Measurements from ENCODE around the gene SLC7A14.

The SLC7A14 gene

DNA sequence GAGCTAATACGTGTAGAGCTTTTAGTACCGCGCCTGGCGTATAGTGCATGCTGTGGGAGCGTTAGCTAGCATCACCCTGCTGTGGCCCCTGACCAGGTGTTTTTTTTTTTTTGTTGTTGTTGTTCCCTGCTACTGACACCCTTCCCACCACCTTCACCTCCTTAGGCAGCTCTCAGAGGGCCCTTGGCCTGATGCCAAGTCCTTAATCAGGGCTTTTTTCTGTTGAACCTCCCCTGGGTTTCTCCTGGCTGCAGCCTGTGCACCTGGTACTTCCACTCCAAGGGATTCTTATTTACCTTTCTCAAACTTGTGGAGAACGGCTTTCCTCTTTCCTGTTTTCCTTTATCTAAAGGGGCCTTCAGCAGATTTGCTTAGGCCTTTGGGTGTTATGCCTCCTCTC, 53.3 kb downstream of the SLC7A14 start:
- no peak for DNase-seq

DNA sequence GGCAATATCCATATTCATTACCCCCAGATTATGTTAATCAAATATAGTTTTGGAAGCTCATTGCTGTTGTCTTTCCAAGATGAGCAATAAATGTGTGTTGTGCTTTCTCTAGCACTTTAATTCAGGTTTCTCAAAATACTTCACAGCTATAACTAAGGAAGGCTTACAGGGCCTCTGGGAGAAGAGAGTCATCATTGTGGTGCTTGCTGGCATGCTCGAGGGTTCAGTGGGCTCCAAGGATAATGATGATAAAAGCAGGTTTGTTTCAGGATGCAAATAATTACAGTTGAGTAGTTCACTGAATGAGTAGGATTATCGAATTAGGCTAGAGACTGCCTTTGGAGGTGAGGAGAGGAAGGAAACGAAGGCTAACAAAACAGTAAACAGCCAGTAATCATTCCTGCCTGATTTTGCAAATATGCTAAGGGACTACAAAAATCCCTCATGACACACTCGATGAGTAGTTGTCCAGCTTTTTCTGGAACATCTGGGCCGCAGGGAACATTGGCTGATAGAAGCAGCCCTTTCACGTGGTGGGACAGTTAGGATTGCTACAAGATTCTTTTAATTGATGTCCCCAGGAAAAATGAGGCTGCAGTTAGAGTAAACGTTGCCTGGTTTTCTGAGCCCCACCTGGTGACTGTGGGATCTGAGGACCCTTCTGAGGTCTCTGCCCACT, 54.1 kb downstream of the SLC7A14 start:
- DNase-seq, result no peak

DNA sequence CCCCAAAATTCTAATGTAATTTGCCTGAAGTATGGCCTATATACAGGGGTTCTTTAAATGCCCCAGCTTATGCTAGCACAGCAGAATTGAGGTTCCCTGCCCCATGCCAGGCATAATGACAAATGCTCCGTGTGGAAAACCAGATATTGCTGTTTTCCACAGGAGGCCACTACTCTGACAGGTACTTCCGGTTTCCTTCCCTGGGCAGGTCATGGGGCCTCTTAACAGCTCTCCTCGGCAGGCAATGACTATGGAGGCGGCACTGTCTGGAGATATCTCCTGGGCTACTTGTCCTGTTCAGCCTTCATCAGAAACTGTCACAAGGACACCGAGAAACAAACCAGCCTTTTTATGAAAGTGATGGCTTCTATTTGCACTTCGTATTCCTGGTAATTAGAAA, 54.8 kb downstream of the SLC7A14 start:
- DNase-seq, result no peak

DNA sequence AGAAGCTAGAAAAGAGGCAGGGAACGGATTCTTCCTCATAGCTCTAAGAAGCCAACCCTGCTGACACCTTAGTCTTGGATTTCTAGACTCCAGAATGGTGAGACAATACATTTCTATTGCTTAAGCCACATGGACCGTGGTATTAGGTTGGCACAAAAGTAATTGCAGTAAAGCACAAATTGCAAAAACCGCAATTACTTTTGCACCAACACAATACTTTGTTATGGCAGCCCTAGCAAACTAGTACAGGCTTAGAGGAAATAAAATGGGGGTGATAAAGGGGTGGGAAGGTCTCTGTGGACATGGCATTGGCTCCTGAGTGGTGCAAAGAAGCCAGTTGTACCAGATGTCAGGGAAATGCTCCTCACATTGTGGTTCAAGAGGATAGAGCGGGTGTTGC, 56.0 kb downstream of the SLC7A14 start:
- no peak for DNase-seq

DNA sequence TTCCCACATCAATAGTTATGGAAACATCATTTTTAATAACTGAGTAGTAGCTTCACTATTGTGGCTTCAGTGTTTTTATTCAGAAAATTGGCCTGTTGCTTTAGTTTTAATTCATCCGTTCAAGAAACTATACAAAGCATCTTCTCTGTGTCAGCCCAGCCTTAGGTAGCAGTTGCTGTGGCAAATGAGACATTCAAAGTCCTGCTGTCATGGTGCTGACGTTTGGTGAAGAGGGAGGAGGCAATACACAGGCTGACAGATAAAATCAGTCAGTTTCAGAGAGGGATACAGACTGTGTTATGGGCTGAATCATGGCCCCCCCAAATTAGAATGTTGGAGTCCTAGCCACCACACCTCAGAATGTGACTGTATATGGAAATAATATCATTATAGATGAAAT, 56.5 kb downstream of the SLC7A14 start:
- no peak for DNase-seq

DNA sequence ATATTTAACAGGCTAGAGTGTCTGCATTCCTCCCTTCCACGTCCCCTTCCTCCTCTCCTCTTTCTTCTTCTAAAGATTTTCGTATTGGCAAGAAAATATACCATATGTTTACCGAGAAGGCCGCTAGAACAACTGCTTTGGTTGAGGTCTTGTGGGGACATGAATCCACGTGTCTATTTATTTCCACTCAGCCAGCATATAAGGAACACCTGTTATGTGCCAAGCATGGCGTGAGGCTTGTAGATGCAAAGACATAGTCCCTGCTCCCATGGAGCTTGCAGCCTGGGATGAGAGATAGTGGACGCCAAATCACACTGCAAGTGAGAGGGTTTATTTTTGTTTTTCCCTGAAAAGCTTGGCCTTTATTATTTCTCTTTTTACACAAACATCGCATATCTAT, 57.1 kb downstream of the SLC7A14 start:
- DNase-seq, result no peak

DNA sequence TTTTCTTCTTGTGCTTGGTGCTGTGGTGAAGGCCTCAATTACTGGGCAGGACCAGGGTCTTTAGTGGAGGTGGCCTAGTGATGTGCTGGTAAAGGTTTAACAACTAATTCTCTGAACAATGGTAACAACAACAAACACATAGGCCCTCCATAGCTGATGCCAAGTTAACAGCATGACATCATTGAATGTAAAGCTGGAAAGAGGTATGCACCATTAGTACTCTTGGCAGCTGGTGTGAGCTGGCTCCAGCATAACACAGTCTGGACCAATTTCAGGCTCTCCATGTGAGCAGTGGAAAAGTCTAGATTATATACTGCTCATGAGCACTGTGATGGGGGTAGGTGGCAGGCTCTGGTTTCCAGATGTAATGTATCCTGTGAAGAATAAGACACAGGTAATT, 61.8 kb downstream of the SLC7A14 start:
- no peak for DNase-seq

DNA sequence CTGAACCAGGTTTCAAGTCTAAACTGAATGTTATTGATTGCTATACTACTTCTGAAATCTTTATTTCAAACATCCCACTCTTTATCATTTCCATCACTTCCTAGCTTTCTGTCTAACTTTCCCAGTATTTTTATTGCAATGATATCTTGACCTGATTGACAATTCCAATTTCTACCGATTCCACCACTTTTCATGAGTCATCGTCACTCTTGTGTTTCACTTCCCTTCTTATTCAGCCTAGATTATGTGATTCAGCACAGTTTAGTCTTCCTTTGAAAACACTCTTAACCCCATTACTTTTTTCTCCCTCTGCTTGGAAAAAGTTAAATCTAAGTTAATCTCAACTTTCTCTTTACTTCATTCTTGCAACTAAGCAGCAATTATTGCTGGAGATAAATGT, 62.6 kb downstream of the SLC7A14 start:
- no peak for DNase-seq

DNA sequence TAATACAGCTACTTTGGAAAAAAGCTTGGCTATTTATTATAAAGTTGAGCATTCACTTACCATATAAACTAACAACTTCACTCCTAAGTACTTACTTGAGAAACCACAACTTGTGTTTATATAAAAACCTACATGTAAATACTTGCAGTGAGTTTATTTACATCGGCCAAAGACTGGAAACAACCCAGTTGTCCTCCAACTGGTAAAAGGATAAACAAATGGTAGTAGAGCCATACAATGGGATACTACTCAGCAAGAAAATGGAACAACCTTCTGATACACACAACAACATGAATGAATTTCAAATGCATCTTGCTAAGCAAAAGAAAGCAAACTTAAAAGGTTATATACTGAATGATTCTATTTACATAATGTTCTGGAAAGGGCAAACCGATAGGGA, 63.7 kb downstream of the SLC7A14 start:
- DNase-seq, result no peak

DNA sequence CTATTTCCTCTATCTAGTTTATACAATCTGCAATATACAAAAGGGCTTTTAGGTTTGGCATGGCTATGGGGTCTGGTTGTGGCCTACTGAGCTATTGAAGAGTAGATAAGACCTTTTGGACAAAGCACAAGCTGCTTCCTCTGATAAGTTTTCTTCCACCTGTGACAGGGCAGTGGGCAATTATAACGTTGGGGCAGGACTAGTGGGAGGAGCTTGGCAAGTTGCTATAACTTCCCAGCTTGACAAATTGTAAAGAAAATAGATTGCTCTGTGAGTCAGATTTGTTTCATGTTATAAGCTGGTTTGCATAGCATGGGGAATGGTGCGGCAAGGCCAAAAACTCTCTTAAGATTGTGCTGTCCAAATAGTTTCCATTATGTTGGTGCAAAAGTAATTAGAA, 64.9 kb downstream of the SLC7A14 start:
- DNase-seq, result no peak

DNA sequence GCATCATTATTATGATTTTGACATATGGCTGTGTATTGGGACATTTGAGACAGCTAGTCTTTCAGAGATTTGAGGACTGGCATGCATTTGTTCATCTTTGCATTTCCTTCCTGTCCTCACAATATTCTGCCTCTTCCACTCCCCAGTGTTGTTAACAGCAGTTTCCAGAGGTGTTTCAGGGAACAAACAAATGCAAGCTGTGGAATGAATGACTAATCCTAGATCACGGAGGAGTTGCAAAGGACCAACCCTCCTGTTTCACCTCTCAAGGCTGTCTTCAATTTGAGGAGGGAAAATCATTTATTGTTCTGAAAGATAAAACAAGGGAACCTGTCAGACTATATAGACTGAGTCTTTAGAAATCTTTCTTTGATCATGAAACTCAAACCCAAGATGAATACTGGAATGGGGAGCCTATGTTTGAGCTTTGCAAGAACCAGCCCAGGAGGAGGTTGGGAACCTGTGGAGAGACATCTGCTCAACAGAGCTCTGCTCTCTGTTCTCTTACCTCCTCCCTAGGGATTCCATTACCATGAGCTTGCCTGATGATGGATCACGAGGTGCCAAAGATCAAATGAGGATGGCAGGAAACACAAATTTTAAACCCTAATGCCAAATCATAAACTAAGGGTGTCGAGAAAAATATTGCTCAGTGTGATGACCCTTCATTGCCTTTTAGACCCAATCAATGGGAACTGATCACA, 68.5 kb downstream of the SLC7A14 start:
- DNase-seq, result no peak

DNA sequence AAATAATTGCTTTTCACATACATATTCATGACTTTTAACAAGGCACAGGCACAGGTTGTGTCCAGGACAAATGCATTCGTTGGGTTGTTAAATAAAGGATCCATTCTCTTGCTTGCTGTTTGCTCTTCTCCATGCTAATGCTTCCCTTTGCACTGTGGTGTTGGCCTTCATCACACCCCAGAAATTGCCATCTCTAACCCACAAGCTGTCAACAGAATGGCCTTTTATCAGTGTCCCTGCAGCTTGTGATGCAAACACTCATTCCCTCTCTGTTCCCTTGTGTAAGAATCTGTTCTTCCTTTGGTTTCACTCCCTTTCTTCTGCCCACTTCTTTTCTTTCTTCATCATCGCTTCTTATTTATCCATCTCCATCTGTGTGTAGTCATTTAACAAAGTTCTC, 72.2 kb downstream of the SLC7A14 start:
- no peak for DNase-seq

DNA sequence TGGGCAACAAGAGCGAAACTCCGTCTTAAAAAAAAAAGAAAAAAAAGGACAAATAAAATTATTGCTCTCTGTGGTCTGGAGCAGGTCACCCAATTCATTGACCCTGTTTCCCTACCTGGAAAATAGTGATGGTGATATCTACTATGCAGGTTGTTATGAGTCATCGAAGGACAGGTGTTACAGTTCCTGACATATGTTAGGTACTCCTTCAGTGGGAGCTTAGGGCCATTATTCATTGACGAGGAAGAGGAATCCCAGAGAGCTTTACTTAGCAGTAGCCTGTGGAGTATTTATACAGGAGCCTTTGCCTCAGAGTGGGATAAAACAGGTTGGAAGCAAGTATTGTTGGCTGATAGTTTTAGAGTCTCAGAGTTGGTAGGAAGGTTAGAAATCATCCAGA, 74.5 kb downstream of the SLC7A14 start:
- DNase-seq, result no peak

DNA sequence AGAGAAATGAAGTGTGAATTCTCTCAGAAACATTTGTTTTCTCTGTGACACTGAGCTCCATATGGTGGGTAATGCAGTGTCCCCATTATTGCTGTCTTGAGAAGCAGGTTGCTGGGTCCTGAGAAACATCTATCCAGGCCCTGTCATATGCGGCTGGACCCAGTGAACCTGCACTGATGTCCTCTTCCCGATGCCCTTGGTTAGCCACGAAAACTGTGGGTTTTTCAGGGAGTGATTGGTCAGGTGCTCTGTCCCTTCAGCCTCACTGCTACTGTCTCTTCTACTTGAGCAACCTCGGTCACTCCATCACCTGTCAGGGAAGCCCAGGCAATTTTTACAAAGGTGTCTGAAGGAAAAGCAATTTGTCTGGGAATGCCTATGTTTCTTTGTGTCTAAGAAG, 77.0 kb downstream of the SLC7A14 start:
- no peak for DNase-seq

DNA sequence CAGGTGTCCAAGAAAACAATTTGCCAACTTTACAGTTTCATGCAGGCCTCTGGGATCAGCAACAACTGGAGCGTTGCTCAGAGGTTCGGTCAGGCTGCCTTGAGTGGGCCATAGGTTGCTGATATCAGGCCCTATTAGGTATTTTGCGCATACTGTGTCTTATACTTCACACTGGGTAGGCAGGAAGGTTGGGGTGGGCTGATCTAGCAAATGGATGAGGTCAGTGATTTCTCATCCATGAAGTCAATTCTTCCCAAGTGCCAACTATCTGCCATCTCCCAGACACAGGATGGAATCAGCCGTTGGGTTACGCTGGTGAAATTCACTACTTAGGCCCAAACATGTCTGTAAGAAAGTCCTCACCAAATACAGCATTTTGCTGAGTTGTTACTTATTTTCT, 77.6 kb downstream of the SLC7A14 start:
- DNase-seq, result no peak

DNA sequence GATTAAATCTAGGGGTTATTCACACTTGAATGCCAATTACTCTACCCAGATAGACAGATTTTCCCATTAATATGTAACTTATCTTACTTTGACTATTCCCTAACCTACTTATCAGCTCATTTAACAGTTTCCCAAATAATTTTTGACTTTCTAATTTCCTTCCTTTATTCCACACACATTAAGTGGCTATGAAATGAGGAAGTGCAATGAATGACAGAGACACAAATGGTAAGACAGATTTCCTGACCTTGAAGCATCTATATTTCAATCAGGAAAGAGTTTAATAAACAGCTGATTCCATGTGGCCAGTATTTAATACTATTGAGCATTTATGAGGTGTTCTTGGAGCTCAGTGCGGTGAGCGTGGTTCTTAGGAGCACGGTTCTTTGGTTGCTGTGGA, 78.8 kb downstream of the SLC7A14 start:
- DNase-seq, result no peak

DNA sequence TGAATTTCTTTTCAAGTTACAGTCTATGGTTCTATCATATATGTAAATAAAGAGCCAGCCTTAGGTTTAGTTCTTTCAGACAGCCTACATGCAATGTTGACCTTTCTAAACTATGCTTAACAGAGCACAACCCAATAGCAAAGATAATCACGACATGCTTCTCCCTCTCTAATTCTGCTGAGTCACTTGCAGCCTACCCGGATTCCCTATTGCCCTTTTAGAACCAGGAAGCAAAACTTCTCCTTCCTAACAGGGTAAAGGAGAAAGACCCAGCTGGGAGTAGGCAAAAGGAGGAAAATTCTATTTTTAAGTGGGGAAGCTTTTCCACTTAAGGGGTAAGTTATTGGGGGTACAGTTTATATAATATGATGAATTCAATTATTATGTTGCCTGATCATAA, 79.3 kb downstream of the SLC7A14 start:
- no peak for DNase-seq

DNA sequence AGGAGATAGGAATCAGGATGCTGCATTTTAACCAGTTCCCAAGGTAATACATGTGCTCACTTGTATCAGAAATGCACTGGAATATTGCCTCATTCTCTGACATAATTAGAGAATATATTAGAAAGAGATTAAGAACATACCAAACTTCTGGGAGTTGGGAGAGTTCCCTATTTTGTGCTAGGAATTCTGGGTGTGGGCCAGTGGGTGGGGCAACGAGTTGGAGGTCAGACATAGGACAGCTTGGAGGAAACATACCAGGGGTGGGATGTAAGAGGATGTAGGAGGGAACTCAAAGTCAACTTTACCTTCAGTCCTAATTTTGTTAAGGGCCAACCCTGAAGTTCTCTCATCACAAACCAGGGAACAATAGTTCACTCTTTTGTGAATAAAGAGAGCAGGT, 83.6 kb downstream of the SLC7A14 start:
- DNase-seq, result no peak

DNA sequence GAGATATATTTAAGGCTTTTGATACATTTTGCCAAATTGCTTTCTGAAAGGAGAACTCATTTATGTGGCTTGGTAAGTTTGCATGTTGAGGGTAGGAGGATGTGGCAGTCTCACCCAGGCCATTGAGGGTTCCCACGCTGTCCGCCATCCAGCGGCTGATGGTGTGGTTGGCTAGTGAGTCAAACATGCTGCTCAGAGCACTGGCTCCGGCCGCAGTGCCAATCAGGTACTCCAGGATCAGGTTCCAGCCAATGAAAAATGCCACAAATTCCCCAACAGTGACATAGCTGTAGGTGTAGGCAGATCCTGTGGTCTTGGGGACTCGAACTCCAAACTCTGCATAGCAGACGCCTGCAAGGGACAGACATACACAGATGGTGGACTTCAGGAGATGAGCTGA, 84.9 kb downstream of the SLC7A14 start:
- DNase-seq, result no peak

DNA sequence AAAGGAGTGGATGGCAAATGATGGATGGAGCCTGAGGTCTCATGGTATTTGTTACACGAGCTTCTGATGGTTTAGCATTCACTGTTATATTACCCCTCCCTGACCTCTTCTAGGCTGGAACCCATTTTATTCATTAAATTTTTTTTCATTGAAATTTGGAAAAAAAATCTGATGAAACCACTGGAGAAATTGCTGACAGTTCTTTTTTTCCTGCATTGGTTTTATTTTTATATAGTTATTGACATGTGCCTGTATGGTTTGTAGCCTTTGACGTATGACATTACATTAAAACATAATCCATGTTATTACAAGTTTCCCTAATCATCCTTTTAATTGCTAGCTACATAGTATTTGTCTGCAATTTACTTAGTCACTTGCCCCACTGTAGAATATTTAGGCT, 85.4 kb downstream of the SLC7A14 start:
- DNase-seq, result no peak

DNA sequence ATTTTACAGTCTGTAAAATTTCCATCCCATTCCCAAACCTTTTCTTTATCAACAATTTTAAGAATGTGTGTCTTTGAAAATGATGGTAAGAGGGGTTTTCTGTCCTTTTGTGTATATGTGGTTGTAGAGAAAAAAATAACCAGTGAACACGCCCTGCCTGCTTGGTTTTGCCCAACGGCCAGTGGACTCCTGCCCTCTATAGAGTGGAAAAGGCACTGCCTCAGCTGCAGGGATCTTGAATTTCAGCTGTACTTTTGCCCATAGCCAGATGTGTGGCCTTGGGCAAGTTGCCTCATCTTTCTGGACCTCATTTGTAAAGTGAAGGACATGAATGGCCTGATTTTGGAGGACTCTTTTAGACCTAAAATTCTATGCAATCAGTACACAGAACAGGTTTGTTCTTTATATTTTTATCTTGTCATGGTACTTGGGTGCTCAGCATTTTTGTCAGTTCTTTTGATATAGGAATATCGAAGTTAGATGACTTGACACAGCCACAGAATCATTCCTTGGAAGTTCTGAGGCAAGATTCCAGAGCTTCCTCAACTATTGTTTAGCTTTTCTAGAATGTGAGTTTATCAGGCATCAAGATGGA, 86.2 kb downstream of the SLC7A14 start:
- no peak for DNase-seq

DNA sequence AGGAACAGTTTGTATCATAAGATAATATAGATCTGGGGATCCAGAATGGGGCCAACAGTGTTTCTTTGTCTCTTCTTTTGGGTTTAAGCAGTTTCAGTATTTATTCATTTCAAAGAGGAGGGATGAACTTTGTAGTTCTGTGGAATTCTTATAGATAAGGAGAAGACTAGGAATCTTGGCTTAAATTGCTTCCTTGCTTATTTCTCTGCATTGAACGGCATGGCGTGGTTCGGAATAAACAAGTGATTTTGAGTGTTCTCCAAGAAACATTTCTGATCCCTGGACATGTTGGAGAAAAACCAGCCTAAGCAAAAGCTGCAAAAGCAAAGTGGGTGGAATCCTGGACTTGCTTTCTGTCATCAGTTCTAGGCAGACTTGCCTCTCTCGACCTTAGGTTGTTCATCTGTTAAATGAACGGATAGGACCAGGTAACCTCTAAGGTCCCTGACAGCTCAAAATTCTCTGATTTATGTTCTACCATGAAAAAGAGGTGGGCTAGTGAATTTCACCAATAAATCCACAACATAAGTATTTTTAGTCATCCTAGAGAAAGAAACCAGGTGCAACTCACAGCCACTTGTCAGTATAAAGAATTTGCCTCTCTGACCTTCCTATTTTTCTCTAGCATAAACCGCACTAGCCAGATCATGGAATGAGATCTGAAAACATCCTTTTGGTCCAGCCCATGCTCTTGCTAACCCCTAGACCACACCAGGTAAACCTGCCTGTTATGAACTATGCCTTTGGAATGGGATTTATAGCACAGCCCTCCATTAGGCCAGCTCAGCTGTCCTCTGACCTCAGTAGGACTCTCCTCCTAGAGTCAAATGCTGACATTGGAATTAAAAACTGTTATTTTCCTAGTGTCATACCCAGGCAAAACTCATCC, 88.4 kb downstream of the SLC7A14 start:
- DNase-seq, result no peak

DNA sequence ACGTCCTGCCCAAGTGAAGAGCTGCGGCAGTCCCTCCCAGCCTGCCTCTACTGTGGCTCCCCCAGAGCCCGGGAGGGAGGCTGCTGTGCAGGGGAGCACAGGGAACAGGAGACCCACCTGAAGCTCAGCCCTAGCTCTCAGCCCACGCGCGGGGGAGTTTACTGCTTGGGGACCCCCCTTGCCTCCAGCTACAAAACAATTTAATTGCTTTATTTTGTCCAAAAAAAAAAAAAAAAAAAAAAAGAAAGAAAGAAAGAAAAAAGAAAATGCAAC, 89.1 kb downstream of the SLC7A14 start:
- DNase-seq, result no peak

Data from NCI-H1930 (cell line).